GM23338 (cell line): ENCODE data around the gene IGLL5. TPM values are rescaled to one million over a fixed set of nuclear protein-coding genes. Genes with fewer than 3 reads are reported as not detected.

Source experiments
- ATAC-seq: fragments of 200-7000 bp; cut with Tn5 transposase; 3 replicates; pipeline ENCODE4 v1.9.1; 2020
- DNase-seq: peaks from one replicate; pipeline ENCODE4 v3.0.0-alpha.2; 2015; ENCODE audit warnings: low spot score
- H2AFZ ChIP-seq: fragments of 200-600 bp; sonication (generic); 2 replicates; pipeline ENCODE4 v1.8.0; 2016; ENCODE audit warnings: antibody characterized with exemption, mild to moderate bottlenecking, moderate library complexity
- H3F3A ChIP-seq: fragments of 200-600 bp; sonication (generic); replicated peaks from 2 replicates; pipeline ENCODE4 v1.8.0; 2017; ENCODE audit warnings: antibody characterized with exemption, mixed run types, low read depth
- H3K27ac ChIP-seq: fragments of 200-600 bp; sonication (generic); 2 replicates; pipeline ENCODE4 v1.6.1; 2016; ENCODE audit warnings: low read depth
- H3K27me3 ChIP-seq: fragments of 200-600 bp; sonication (generic); 2 replicates; pipeline ENCODE4 v1.8.0; 2016; ENCODE audit warnings: mild to moderate bottlenecking, mixed run types, moderate library complexity; ENCODE audit not compliant: insufficient read depth
- H3K36me3 ChIP-seq: fragments of 200-600 bp; sonication (generic); 2 replicates; pipeline ENCODE4 v1.8.0; 2016; ENCODE audit warnings: mild to moderate bottlenecking; ENCODE audit not compliant: insufficient read depth
- H3K4me1 ChIP-seq: fragments of 200-600 bp; sonication (generic); 2 replicates; pipeline ENCODE4 v1.8.0; 2016; ENCODE audit warnings: mild to moderate bottlenecking, moderate library complexity; ENCODE audit not compliant: insufficient read depth
- H3K4me2 ChIP-seq: fragments of 200-600 bp; sonication (generic); 2 replicates; pipeline ENCODE4 v1.7.1; 2017; ENCODE audit warnings: mixed run types
- H3K4me3 ChIP-seq: fragments of 200-600 bp; sonication (generic); 2 replicates; pipeline ENCODE4 v1.6.1; 2016; ENCODE audit warnings: mixed run types
- H3K79me2 ChIP-seq: fragments of 200-600 bp; sonication (generic); replicated peaks from 2 replicates; pipeline ENCODE4 v1.8.0; 2017; ENCODE audit warnings: mild to moderate bottlenecking; ENCODE audit not compliant: insufficient read depth
- H3K9me2 ChIP-seq: fragments of 200-600 bp; sonication (generic); 2 replicates; pipeline ENCODE4 v1.8.0; 2017; ENCODE audit not compliant: insufficient read depth
- H4K20me1 ChIP-seq: fragments of 200-600 bp; sonication (generic); replicated peaks from 2 replicates; pipeline ENCODE4 v1.8.0; 2017; ENCODE audit warnings: mild to moderate bottlenecking; ENCODE audit not compliant: insufficient read depth
- H3K27ac Mint-ChIP-seq: 2 replicates; pipeline ENCODE4 v1.8.0; 2020; ENCODE audit warnings: inconsistent platforms, mild to moderate bottlenecking, moderate library complexity, mixed read lengths
- H3K27me3 Mint-ChIP-seq: 3 replicates; pipeline ENCODE4 v1.8.0; 2022; ENCODE audit warnings: low read depth, mild to moderate bottlenecking, moderate library complexity, mixed read lengths, inconsistent platforms; ENCODE audit not compliant: insufficient read depth, poor library complexity
- H3K36me3 Mint-ChIP-seq: 3 replicates; pipeline ENCODE4 v1.8.0; 2021; ENCODE audit warnings: low read depth, mild to moderate bottlenecking, inconsistent platforms, moderate library complexity, mixed read lengths
- H3K4me1 Mint-ChIP-seq: 3 replicates; pipeline ENCODE4 v1.8.0; 2020; ENCODE audit warnings: mild to moderate bottlenecking, inconsistent platforms, mixed read lengths
- H3K4me3 Mint-ChIP-seq: 3 replicates; pipeline ENCODE4 v1.8.0; 2021; ENCODE audit warnings: moderate library complexity, mild to moderate bottlenecking, inconsistent platforms, mixed read lengths
- H3K9me3 Mint-ChIP-seq: 3 replicates; pipeline ENCODE4 v1.8.0; 2020; ENCODE audit warnings: moderate library complexity, mild to moderate bottlenecking, inconsistent platforms, mixed read lengths
- EZH2 ChIP-seq: fragments of 200-600 bp; sonication (generic); IDR thresholded peaks from one replicate; pipeline ENCODE4 v1.8.0; 2017; ENCODE audit warnings: antibody characterized with exemption, mild to moderate bottlenecking, low read depth; ENCODE audit not compliant: unreplicated experiment
- EZH2phosphoT487 ChIP-seq: fragments of 200-600 bp; sonication (generic); IDR thresholded peaks from one replicate; pipeline ENCODE4 v1.8.1; 2018; ENCODE audit warnings: antibody characterized with exemption; ENCODE audit not compliant: unreplicated experiment
- NANOG ChIP-seq: IDR thresholded peaks from 2 replicates; pipeline ENCODE4 v1.6.1; 2016; ENCODE audit warnings: antibody characterized with exemption, borderline replicate concordance
- POLR2AphosphoS5 ChIP-seq: IDR thresholded peaks from 2 replicates; pipeline ENCODE4 v1.6.1; 2016; ENCODE audit warnings: antibody characterized with exemption, low read depth
- ZNF114 ChIP-seq: fragments of 250-450 bp; sonication (Bioruptor Pico); IDR thresholded peaks from 2 replicates; pipeline ENCODE4 v1.5.0; 2020; ENCODE audit warnings: mild to moderate bottlenecking, moderate library complexity
- ZNF331 ChIP-seq: fragments of 250-450 bp; sonication (Bioruptor Pico); IDR thresholded peaks from 2 replicates; pipeline ENCODE4 v1.5.0; 2020; ENCODE audit warnings: low read depth, mild to moderate bottlenecking, moderate library complexity
- polyA plus RNA-seq: library from polyadenylated mRNA; unstranded; fragments of >200 nt; fragmentation: Nextera tagmentation; extraction: Ambion mirVana; gene quantifications from 2 replicates; pipeline ENCODE4 v1.2.1, GENCODE V29; 2016
- total RNA-seq: library from RNA; depleted of rRNA; stranded (reverse); fragments of >200 nt; shearing (Covaris generic); gene quantifications from 2 replicates; pipeline ENCODE4 v1.2.3, GENCODE V29; 2014
- TF ChIP-seq, protein P1 (sequence below): IDR thresholded peaks from 2 replicates; pipeline ENCODE4 v1.6.1; 2016; ENCODE audit warnings: antibody characterized with exemption
- TF ChIP-seq, protein P2 (sequence below), 2 experiments: fragments of 200-600 bp in 1 of 2; sonication (generic) in 1 of 2; conservative IDR thresholded peaks; 2 replicates each; pipeline versions ENCODE4 v1.5.1 to v1.6.1; 2016 to 2017; ENCODE audit warnings: antibody characterized with exemption in 2 of 2, low read depth in 2 of 2, mild to moderate bottlenecking in 2 of 2, moderate library complexity in 1 of 2
- TF ChIP-seq, protein P3 (sequence below): IDR thresholded peaks from one replicate; pipeline ENCODE4 v1.6.1; 2018; ENCODE audit warnings: antibody characterized with exemption; ENCODE audit not compliant: unreplicated experiment

The IGLL5 gene
- total and polyA plus RNA-seq, 2 experiments from 2014 or later: not detected

DNA sequence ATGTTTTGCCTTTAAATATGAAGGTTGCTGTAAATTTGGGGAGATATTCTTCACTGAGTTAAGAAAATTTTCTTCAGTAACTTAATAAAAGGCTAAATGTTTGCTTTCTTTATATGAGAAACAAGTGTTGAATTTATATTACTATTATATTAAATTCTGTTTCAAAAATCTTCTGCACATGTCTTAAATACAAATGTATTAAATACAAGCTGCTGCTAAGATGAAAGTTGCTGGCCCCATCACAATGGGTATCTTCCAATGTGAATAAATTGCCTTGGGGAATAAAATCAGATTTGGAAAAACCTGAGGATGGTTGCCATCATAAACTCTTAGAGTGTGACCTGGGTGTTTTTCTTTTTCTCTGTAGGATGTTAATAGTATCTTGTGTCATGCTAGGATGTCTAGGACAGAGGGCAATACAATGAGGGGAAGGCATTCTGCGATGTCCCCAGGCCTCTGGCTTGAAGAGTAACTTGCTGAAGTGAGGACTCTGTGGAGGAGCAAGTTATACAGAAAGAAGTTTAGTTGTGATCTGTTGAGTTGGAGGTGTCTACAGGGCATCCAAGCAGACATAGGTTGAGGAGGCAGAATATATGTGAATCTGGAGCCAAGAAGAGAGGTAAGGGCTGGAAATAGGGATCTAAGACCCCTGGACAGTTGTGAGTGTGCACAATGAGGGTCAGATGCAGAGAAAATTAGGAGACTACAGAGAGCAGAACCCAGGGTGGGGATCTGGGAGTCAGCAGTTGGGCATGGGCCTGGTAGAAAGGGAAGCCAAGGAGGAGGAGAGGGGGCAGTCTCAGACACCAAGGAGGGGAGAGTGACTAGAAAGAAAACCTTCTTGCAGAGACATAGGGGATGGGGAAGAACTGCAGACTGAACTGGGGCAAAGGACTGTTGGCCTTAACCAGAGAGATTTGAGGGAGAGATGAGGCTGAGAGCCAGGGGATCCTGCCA, 4.8 kb downstream of the IGLL5 start:
- H3K79me2 ChIP-seq: no peaks in the 10 kb centered on the region
- no peaks in the 10 kb centered on the region; the same call in 2 of the 3 replicates for H3K9me3 Mint-ChIP-seq
- H3K4me1 Mint-ChIP-seq: no peaks in the 10 kb centered on the region
- DNase-seq (no peak), ATAC-seq (no peak)
- H3K4me1 ChIP-seq: no peaks in the 10 kb centered on the region
- peaks cover 95% of the 10 kb centered on the region for H3K27me3 ChIP-seq
- H3K9me2 ChIP-seq: no peaks in the 10 kb centered on the region
- no peak overlapping the region for H3K4me3 Mint-ChIP-seq
- no peak overlapping the region for H2AFZ ChIP-seq
- H3K27me3 Mint-ChIP-seq: peaks cover 33% of the 10 kb centered on the region
- H3K36me3 ChIP-seq: no peaks in the 10 kb centered on the region
- H3K27ac Mint-ChIP-seq: no peak overlapping the region
- no peak overlapping the region for H3K4me2 ChIP-seq
- H3K4me3 ChIP-seq: no peak overlapping the region
- no peaks in the 10 kb centered on the region for H3F3A ChIP-seq
- H4K20me1 ChIP-seq: no peaks in the 10 kb centered on the region
- no peak overlapping the region for H3K27ac ChIP-seq
- H3K36me3 Mint-ChIP-seq: no peaks in the 10 kb centered on the region
- TF ChIP-seq, protein P1, sequence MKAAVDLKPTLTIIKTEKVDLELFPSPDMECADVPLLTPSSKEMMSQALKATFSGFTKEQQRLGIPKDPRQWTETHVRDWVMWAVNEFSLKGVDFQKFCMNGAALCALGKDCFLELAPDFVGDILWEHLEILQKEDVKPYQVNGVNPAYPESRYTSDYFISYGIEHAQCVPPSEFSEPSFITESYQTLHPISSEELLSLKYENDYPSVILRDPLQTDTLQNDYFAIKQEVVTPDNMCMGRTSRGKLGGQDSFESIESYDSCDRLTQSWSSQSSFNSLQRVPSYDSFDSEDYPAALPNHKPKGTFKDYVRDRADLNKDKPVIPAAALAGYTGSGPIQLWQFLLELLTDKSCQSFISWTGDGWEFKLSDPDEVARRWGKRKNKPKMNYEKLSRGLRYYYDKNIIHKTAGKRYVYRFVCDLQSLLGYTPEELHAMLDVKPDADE: no peak
- TF ChIP-seq ZNF114 (CRISPR knock-in tag): no peak
- TF ChIP-seq, protein P2, sequence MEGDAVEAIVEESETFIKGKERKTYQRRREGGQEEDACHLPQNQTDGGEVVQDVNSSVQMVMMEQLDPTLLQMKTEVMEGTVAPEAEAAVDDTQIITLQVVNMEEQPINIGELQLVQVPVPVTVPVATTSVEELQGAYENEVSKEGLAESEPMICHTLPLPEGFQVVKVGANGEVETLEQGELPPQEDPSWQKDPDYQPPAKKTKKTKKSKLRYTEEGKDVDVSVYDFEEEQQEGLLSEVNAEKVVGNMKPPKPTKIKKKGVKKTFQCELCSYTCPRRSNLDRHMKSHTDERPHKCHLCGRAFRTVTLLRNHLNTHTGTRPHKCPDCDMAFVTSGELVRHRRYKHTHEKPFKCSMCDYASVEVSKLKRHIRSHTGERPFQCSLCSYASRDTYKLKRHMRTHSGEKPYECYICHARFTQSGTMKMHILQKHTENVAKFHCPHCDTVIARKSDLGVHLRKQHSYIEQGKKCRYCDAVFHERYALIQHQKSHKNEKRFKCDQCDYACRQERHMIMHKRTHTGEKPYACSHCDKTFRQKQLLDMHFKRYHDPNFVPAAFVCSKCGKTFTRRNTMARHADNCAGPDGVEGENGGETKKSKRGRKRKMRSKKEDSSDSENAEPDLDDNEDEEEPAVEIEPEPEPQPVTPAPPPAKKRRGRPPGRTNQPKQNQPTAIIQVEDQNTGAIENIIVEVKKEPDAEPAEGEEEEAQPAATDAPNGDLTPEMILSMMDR (conservative IDR thresholded peaks at IDR 0.05; ENCODE audit: low read depth in 2 of 2): no peak
- TF ChIP-seq ZNF331 (CRISPR knock-in tag): no peak
- no peak for TF ChIP-seq EZH2phosphoT487
- no peak for TF ChIP-seq EZH2
- TF ChIP-seq NANOG: no peak
- TF ChIP-seq, protein P3, sequence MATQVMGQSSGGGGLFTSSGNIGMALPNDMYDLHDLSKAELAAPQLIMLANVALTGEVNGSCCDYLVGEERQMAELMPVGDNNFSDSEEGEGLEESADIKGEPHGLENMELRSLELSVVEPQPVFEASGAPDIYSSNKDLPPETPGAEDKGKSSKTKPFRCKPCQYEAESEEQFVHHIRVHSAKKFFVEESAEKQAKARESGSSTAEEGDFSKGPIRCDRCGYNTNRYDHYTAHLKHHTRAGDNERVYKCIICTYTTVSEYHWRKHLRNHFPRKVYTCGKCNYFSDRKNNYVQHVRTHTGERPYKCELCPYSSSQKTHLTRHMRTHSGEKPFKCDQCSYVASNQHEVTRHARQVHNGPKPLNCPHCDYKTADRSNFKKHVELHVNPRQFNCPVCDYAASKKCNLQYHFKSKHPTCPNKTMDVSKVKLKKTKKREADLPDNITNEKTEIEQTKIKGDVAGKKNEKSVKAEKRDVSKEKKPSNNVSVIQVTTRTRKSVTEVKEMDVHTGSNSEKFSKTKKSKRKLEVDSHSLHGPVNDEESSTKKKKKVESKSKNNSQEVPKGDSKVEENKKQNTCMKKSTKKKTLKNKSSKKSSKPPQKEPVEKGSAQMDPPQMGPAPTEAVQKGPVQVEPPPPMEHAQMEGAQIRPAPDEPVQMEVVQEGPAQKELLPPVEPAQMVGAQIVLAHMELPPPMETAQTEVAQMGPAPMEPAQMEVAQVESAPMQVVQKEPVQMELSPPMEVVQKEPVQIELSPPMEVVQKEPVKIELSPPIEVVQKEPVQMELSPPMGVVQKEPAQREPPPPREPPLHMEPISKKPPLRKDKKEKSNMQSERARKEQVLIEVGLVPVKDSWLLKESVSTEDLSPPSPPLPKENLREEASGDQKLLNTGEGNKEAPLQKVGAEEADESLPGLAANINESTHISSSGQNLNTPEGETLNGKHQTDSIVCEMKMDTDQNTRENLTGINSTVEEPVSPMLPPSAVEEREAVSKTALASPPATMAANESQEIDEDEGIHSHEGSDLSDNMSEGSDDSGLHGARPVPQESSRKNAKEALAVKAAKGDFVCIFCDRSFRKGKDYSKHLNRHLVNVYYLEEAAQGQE: no peak
- TF ChIP-seq POLR2AphosphoS5: no peak
